AG09309 (cell line): ENCODE data around the gene CDK17.
"Not testable (repeated sequence)": the region's sequence is repeated elsewhere in the genome, so short reads cannot be mapped to it uniquely, and the experiment has no call there.

Experiments used
- DNase-seq: peaks from one replicate; pipeline ENCODE4 v3.0.0-alpha.2; 2010; ENCODE audit warnings: low read depth
- H3K4me3 ChIP-seq: 2 replicates; pipeline ENCODE4 v1.5.1; 2011; ENCODE audit warnings: mild to moderate bottlenecking, low read depth, low read length, moderate library complexity; ENCODE audit not compliant: control insufficient read depth
- CTCF ChIP-seq: IDR thresholded peaks from 2 replicates; pipeline ENCODE4 v1.5.1; 2011; ENCODE audit warnings: mild to moderate bottlenecking, low read depth, low read length, inconsistent platforms; ENCODE audit not compliant: insufficient read depth, control insufficient read depth; ENCODE audit errors: missing control alignments

CDK17 gene

DNA sequence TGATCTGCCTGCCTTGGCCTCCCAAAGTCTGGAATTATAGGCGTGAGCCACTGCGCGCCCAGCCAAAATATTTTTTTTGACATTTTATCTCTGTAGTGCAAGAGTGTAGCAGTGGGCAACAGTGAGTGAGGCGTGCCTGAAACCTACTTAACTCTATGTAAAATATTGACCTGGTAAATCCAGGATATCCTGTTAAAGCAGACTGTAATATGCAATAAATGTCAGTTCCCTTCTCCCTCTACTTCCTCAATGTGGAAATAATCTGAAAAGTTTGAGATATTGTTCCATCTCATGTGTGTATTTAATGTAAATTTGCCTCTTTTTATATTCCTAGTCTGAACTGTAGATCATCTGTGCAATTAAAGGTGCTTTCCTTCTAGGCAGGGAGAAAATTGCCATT lies 9.5 kb upstream of the CDK17 start:
- no peak overlapping the region for H3K4me3 ChIP-seq
- TF ChIP-seq CTCF = no peak
- DNase-seq = no peak

DNA sequence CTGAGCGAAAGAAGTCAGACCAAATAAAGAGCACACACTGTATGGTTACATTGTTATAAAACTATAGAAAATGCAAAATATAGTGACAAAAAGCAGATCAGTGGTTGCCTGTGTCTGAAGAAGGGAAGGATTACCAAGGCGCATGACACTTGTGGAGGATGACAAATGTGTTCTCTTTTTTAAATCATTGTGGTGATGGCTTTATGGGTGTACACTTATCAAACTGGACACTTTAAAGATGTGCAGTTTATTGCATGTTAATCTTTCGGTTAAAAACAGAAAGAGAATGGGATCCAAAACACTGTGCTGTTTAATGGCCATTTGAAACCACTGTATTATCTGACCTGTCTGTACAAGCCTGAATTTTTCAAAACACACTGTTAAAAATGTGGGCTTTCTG lies 8.8 kb upstream of the CDK17 start:
- DNase-seq = no peak
- TF ChIP-seq CTCF = no peak
- no peak overlapping the region for H3K4me3 ChIP-seq

DNA sequence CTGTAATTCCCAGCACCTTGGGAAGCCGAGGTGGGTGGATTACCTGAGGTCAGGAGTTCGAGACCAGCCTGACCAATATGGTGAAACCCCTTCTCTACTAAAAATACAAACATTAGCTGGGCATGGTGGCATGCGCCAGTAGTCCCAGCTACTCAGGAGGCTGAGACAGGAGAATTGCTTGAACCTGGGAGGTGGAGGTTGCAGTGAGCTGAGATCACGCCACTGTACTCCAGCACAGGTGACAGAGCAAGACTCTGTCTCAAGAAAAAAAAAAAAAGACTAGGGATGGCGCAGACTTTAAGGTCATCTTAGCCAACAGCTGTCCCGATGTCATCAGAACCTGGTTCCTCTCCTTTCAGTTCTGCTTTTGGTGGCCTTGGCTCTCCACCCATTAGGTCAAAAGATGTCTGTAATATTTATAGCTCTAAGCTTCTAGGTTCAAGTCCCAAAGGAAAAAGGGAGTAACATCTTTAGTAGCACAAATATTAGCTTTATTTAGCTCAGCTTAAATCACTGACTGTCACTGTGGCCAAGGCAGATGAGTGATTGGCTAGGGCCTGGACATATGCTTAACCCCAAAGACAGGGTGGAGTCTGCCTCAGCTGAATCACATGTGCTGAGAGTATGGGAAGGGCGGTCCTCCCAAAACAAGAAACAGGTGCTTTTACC lies 7.3 kb upstream of the CDK17 start:
- H3K4me3 ChIP-seq, DNase-seq: not testable (repeated sequence)

DNA sequence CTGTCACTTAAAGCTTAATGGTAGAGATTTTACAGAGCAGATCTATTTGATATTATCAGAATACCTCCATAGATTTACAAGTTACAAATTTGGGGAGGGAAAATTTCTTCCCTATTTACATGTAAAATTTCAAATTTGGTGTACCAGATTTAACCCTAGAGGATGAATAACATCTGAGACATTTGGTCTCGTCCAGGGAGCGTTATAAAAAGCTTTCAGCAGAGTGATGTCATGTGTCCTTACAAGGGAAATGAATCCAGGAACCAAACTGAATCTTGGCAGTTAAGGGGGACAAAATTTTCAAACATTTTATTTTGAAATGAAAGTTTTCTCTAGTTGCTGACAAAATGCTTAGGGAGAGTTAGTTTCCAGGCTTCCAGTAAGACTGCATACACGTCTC lies 4.5 kb upstream of the CDK17 start:
- no peak for DNase-seq
- TF ChIP-seq CTCF = no peak
- no peak overlapping the region for H3K4me3 ChIP-seq

DNA sequence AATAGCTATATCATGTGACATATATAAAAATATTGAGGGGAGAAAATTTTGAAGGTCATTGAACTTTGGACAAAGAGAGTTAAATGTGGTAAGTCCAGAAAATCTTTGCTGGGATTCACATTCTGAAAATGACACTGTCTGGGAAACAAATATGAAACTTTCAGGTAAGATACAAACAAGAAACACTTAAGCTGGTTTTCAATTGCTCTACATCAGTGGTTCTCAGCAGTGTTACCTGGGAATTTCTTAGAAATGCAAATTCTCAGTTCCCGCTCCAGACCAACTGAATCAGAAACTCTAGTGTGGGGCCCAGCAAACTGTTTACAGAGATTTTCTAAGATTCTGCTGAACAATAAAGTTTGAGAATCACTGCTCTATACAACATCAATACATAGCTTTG lies 3.6 kb upstream of the CDK17 start:
- DNase-seq = no peak
- no peak for TF ChIP-seq CTCF
- H3K4me3 ChIP-seq = no peak overlapping the region

GRCh38 chr12:96402522-96402921 lies 2.3 kb upstream of the CDK17 start:
- not testable (repeated sequence) for H3K4me3 ChIP-seq, DNase-seq

- no peak overlapping the region for H3K4me3 ChIP-seq
- no peak for DNase-seq
- no peak for TF ChIP-seq CTCF
These were observed 1.8 kb upstream of the CDK17 start for GRCh38 chr12:96402061-96402460.
